HG03196 (cell line): ENCODE results near the gene RCC1.
A peak's percentile ranks its signal among the peaks of the same experiment; 100 is the strongest.
"Not testable (repeated sequence)": the region's sequence is repeated elsewhere in the genome, so short reads cannot be mapped to it uniquely, and the experiment has no call there.

Experiments
- ATAC-seq: cut with Tn5 transposase; IDR thresholded peaks from one replicate; pipeline ENCODE4 v1.9.1; 2021; ENCODE audit not compliant: unreplicated experiment

Gene RCC1

GRCh38 chr1:28541414-28542015 is 35.7 kb downstream of the RCC1 start:
- not testable (repeated sequence) for ATAC-seq

- ATAC-seq = no peak
Measured at GRCh38 chr1:28545246-28545628, 39.4 kb downstream of the RCC1 start.

GRCh38 chr1:28548318-28548717 is 42.5 kb downstream of the RCC1 start:
- ATAC-seq = no peak

GRCh38 chr1:28551381-28551780 is 45.5 kb downstream of the RCC1 start:
- ATAC-seq = no peak

- ATAC-seq = peak; percentile 91
Measured at GRCh38 chr1:28552758-28553663, 47.2 kb downstream of the RCC1 start, which contains the start of gene TRNAU1AP. Gene TRNAU1AP (plus strand): TSS chr1:28553085. CDS start chr1:28553111, 26 bp downstream.

- ATAC-seq = no peak
Measured at GRCh38 chr1:28560886-28561285, 55.0 kb downstream of the RCC1 start.

- no peak for ATAC-seq
Measured at GRCh38 chr1:28564310-28564709, 58.5 kb downstream of the RCC1 start.

GRCh38 chr1:28565040-28565439 is 59.2 kb downstream of the RCC1 start:
- ATAC-seq = no peak

GRCh38 chr1:28565726-28566125 is 59.9 kb downstream of the RCC1 start:
- ATAC-seq = no peak

GRCh38 chr1:28566931-28567330 is 61.1 kb downstream of the RCC1 start:
- no peak for ATAC-seq

- ATAC-seq = no peak
Measured at GRCh38 chr1:28571911-28572310, 66.1 kb downstream of the RCC1 start.

- not testable (repeated sequence) for ATAC-seq
Measured at GRCh38 chr1:28572891-28573290, 67.0 kb downstream of the RCC1 start.

GRCh38 chr1:28573564-28573963 is 67.7 kb downstream of the RCC1 start:
- ATAC-seq = no peak

GRCh38 chr1:28577052-28577678 is 71.3 kb downstream of the RCC1 start:
- no peak for ATAC-seq

GRCh38 chr1:28577738-28578536 is 72.1 kb downstream of the RCC1 start:
- ATAC-seq = no peak

- no peak for ATAC-seq
Measured at GRCh38 chr1:28578696-28579218, 72.9 kb downstream of the RCC1 start.

- ATAC-seq = no peak
Measured at GRCh38 chr1:28579401-28579800, 73.6 kb downstream of the RCC1 start.

- peak; percentile 20 for ATAC-seq
Measured at GRCh38 chr1:28580722-28581530, 75.1 kb downstream of the RCC1 start.

GRCh38 chr1:28581531-28582247 is 75.8 kb downstream of the RCC1 start:
- peak; percentile 88 for ATAC-seq
